NCI-H2196 (cell line): ENCODE measurements around the gene SPA17.

Experiments used
- DNase-seq: peaks from one replicate; lab custom pipeline; 2025; ENCODE audit not compliant: unreplicated experiment; lab: John Stamatoyannopoulos, UW

Gene SPA17

DNA sequence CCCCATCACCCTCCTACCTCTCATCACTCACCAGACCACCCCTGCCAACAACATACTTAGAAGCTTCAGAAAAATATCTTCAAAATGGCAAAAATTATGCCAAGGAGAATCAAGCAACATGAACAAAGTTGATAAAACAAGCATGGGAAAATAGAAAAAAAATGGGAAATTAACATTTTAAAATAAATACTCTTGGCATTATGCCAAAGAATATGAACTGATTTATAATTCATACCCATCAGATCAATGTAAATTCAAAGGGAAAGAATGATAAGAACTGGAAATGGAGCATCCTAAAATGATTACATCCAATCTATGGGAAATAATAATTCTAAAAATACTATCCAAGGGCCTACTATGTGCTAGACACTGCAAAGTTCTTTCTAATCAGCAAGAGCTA is 12.2 kb upstream of the SPA17 start:
- no peak for DNase-seq

DNA sequence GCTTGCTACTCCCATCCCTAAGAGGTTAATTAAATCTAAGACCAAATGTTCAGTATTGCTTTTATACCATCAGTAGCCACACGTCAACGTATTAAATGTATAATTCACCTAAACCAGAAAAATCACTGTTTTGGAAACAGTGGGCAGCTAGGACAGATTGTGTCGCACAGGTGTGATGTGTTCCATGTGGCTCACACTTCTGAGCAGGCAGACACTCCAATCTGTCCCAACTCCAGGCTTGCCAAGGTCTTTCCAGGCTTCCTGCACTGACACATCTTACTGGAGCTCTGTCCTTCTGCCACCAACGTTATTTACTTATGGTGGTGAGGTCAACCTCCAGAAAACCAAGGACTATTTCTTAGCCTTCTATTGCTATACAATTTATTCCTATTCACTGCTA is 11.6 kb upstream of the SPA17 start:
- DNase-seq, result no peak

- DNase-seq, result no peak
Observed at GRCh38 chr11:124663861-124664260, 9.8 kb upstream of the SPA17 start.

- DNase-seq, result no peak
Observed at GRCh38 chr11:124667601-124668000, 6.1 kb upstream of the SPA17 start.

DNA sequence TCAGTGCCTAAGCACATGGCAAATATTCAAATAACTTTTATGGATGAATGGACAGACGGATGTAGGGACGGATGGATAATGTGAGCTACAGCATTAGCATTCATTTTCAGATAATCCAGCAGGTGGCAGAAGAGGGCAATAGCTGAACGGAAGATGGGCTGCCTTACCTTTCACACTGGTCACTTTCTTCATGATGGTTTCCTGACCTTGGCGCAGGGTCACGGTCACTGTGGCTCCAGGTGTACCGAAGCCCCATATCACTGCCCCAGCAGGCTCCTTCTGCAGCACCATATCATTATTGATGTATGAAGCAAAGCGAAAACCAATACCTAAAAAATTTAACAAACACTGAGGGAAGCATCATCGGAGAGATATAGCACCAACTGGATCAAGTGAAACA is 4.5 kb upstream of the SPA17 start:
- DNase-seq, result peak; percentile 55

GRCh38 chr11:124670732-124671131 is 3.0 kb upstream of the SPA17 start:
- no peak for DNase-seq

- no peak for DNase-seq
Observed at GRCh38 chr11:124672536-124673215, 1.0 kb upstream of the SPA17 start.

DNA sequence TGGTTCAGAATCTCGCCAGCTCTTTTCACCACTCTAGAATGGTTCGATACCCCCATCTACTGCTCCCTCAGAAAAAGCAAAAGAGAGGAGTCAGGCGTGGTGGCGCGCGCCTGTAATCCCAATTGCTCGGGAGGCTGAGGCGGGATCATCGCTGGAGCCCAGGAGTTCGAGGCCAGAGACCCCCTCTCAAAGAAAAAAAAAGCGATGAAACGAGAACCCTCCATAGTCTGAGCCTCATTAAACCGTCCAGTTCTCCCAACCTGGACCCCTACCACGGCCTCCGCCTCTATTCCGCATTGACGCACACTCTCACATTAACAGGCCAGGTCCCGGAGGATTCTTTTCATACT is 439 bp downstream of the SPA17 start:
- DNase-seq, result no peak

- DNase-seq, result no peak
Observed at GRCh38 chr11:124674571-124674970, 867 bp downstream of the SPA17 start.

DNA sequence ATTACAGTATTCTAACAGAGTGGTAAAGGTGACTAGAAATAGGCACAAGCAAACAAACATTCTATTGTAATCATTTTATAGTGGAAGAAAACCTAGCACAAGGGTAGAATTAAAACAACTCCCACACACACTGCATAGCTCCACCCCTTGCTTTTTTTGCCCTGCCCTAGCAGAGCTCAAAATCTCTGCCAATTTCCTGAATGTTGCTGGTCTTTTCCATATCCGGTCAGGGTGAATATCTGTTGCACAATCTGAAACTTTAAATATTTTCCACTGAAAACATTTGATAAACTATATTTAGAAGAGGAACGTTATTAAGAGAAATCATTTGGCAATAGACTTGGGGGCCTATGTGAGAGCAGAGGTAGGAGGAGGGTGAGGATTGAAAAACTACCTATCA is 2.7 kb downstream of the SPA17 start:
- DNase-seq, result no peak

DNA sequence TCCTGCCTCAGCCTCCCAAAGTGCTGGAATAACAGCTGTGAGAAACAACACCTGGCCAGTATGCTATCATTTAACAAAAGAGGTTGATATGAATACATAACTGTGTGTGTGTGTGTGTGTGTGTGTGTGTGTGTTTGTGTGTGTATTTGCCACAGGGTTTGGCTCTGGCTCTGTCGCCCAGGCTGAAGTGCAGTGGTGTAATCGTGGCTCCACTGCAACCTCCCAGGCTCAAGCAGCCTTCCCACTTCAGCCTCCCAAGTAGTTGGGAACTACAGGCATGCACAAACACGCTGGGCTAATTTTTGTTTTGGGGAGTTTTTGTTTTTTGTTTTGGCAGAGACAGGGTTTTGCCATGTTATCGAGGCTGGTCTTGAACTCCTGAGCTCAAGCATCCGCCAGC is 4.7 kb downstream of the SPA17 start:
- no peak for DNase-seq

GRCh38 chr11:124681421-124681820 is 7.7 kb downstream of the SPA17 start:
- DNase-seq, result no peak

- no peak for DNase-seq
Observed at GRCh38 chr11:124682443-124682842, 8.7 kb downstream of the SPA17 start.

DNA sequence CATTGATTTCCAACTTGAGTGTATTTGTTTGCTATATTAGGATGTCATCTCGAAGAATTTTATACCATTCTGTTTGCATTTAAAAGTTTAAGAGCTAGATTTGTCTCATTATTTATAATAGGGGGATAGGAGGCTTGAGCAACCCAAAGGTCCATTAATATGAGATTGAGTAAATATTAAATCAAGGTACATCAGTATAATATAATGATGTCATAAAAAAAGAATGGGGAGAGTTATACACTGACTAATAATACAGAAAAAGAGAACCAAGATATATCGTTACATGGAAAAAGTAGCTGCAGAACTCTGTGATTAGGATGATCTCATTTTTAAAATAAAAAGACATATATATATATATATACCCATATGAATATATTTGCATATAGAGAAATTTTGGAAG is 19.4 kb downstream of the SPA17 start:
- no peak for DNase-seq

DNA sequence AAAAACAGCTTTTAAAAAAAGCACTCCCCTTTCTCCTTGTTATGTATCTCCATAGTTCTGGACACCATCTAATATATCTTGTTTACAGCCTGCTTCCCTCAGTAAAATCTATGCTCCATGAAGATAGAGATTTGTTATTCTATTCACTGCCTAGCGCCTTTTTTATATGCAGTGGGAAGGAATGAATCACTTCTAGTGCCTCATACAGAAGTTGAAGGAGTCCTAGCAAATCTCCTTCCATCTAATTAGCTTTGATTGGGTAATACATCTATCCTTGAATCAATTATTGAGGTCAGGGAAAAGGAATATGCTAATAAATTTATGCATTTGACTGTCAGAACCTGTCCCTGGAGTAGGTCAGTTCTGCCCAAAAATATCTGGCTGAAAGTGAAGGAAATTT is 25.8 kb downstream of the SPA17 start:
- DNase-seq, result no peak

DNA sequence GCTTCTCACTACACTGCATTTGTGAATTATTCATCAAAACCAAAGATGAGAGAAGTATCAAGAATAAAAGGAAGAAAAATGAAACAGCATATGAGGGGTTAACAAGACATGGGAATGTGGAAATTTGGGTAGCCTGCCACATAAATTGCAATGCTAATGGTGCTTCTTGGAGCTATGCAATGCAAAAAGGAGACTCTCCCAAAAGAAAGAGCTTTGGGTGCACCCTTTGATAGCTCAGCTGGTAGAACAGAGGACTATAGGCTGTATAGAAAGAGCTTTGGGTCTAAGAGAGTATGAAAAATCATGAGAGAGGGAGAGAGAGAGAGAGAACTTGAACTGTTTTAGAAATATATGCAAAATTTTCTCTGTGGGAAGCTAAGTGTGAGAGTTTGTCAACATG is 26.3 kb downstream of the SPA17 start:
- DNase-seq, result no peak

GRCh38 chr11:124707829-124708228 is 34.1 kb downstream of the SPA17 start:
- DNase-seq, result no peak

- DNase-seq, result no peak
Observed at GRCh38 chr11:124712392-124712791, 38.7 kb downstream of the SPA17 start.

DNA sequence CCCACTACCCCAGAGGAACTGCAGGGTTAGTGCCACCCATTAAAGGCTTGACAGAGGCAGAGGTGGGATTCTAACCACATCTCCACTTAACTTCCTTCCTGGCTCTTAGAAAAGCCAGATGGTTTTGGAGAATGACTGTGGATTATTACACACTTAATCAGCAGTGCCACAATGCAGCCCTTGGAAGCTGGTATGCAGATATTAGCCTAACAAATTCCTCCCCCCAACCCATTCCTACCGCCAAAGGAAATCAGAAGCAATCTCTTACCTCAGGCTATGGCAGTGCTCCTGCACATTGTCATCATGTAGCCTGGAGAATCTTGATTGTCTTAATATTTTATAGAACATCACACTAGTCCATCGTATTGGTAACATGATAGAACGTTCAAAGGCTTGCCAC is 42.9 kb downstream of the SPA17 start:
- no peak for DNase-seq

- DNase-seq, result no peak
Observed at GRCh38 chr11:124717421-124717785, 43.7 kb downstream of the SPA17 start.

DNA sequence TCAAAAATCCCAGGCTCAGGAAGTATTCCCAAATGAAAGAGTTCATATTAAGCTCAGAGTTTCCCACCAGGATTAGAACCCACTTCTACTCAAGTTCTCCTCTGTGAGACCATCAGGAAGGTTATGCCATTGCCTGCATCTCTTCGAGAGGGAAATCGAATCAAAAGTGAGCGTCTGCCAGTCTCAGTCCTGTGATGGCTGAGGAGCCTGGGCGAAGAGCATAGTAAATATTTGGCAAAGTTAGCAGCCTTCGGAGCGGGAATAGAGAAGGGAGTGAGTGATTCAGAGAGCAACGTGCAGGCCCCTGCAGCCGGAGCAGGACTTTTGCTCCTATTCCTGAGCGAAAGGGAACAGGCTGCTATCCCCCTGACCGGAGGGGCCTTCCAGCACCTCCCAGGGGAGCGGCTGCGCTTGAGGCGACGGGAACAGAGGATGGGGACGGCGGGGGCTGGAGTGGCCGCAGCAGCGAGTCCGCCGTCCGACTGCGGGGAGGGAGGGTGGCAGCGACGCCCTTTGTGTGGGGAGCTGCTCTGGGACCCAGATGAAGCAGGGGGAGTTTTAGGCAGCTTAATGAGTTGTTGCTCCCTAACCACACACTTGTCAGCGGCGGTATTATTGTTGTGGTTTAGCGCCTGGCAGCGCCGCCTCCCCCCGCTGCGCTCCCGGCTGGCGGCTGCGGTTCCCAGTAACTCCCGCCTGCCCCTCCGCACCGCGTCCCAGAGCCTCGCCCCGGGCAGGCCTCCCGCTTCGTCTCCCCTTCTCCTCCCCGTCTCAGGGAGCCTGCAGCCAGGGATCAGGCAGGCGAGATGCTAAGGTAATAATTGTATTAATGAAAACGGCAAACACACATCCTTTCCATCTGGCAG is 44.3 kb downstream of the SPA17 start:
- peak; percentile 13 for DNase-seq

DNA sequence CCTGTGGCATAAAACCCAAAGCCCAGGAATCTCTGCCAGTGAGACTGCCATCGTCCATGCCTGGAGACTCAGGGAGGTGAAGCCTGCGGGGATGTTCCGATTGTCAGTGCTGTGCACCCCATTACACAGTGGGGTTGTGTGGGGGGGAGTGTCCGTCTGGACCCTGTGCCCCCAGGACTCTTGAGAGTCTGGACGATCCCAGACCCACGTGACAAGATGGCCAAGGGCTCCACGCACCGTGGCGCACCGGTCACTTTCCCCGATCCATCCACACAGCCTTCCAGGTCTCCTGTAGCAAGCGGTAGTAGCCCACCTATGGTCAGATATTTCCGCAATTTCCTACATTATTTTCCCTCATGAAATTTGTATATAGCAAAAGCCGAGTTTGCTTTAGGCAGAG is 45.1 kb downstream of the SPA17 start:
- no peak for DNase-seq

DNA sequence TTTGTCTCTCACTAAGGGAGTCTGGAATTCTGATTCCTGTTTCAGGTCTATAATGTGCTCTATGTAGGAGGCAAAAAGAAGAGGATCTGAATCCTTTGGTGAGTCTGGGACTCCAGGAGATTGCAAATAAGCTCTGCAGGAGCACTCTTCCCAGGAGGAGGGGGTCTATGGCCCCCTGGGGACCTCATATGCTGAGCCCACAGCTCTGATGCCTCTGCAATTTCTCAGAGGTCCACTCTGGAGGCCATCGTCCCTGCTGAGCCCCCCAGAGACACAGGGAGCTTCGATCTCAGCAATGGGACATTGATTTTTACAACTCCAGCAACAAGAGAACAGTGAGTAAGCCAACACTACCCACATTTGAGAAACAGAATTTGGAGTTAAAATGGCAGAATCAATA is 45.8 kb downstream of the SPA17 start:
- no peak for DNase-seq
